H1 (cell line): ENCODE measurements around the gene ADM2.

Experiments used
- CHD2 ChIP-seq: IDR thresholded peaks from 2 replicates; pipeline ENCODE4 v1.6.1; 2012; ENCODE audit warnings: low read length, improper control_type of control experiment
- EZH2 ChIP-seq: fragments of 200-600 bp; sonication (generic); IDR thresholded peaks from 2 replicates; pipeline ENCODE4 v1.7.1; 2012; ENCODE audit warnings: low read depth, mild to moderate bottlenecking, moderate library complexity, low read length, inconsistent platforms; ENCODE audit not compliant: severe bottlenecking
- HDAC2 ChIP-seq, 2 experiments: fragments of 300-600 bp in 1 of 2; sonication (generic) in 1 of 2; IDR thresholded peaks; 2 replicates each; pipeline ENCODE4 v1.6.1; 2011 to 2012; ENCODE audit warnings: low read depth in 2 of 2, low read length in 2 of 2, mild to moderate bottlenecking in 2 of 2, moderate library complexity in 2 of 2, borderline replicate concordance in 1 of 2, inconsistent platforms in 1 of 2
- JUND ChIP-seq: IDR thresholded peaks from 2 replicates; pipeline ENCODE4 v1.6.1; 2011; ENCODE audit warnings: mild to moderate bottlenecking, improper control_type of control experiment, low read length
- PHF8 ChIP-seq: fragments of 200-600 bp; sonication (generic); conservative IDR thresholded peaks from 2 replicates; pipeline ENCODE4 v1.7.1; 2012; ENCODE audit warnings: low read depth, mild to moderate bottlenecking, inconsistent platforms, low read length, moderate library complexity
- RBBP5 ChIP-seq: IDR thresholded peaks from 2 replicates; pipeline ENCODE4 v1.7.1; 2012; ENCODE audit warnings: low read depth, mild to moderate bottlenecking, inconsistent platforms, low read length, moderate library complexity, borderline replicate concordance
- RFX5 ChIP-seq: IDR thresholded peaks from 2 replicates; pipeline ENCODE4 v1.6.1; 2011; ENCODE audit warnings: low read depth, low read length, improper control_type of control experiment, borderline replicate concordance
- SUZ12 ChIP-seq: fragments of 200-600 bp; sonication (generic); IDR thresholded peaks from 2 replicates; pipeline ENCODE4 v1.6.1; 2012; ENCODE audit warnings: mild to moderate bottlenecking, inconsistent platforms, low read length, moderate library complexity, mixed read lengths
- TAF1 ChIP-seq: IDR thresholded peaks from 2 replicates; pipeline ENCODE4 v1.6.1; 2011; ENCODE audit warnings: mild to moderate bottlenecking, low read depth, low read length
- TF ChIP-seq, protein P1 (sequence below), 3 experiments: IDR thresholded peaks; 1 replicate in 2 of 3; 2 replicates in 1 of 3; pipeline versions ENCODE4 v1.5.1 to v1.6.1; 2011; ENCODE audit warnings: low read length in 3 of 3, mild to moderate bottlenecking in 3 of 3, inconsistent platforms in 2 of 3, low read depth in 1 of 3, moderate library complexity in 1 of 3; ENCODE audit not compliant: insufficient read depth in 1 of 3; ENCODE audit errors: control extremely low read depth in 1 of 3
- TF ChIP-seq, protein P2 (sequence below): IDR thresholded peaks from 2 replicates; pipeline ENCODE4 v1.6.1; 2011; ENCODE audit warnings: low read depth, mild to moderate bottlenecking, low read length; ENCODE audit not compliant: insufficient read depth
- TF ChIP-seq, protein P3 (sequence below): IDR thresholded peaks from 2 replicates; pipeline ENCODE4 v1.6.1; 2011; ENCODE audit warnings: low read length, improper control_type of control experiment
- TF ChIP-seq, protein P4 (sequence below): IDR thresholded peaks from 2 replicates; pipeline ENCODE4 v1.6.1; 2012; ENCODE audit warnings: inconsistent platforms

- TF ChIP-seq, protein P1, sequence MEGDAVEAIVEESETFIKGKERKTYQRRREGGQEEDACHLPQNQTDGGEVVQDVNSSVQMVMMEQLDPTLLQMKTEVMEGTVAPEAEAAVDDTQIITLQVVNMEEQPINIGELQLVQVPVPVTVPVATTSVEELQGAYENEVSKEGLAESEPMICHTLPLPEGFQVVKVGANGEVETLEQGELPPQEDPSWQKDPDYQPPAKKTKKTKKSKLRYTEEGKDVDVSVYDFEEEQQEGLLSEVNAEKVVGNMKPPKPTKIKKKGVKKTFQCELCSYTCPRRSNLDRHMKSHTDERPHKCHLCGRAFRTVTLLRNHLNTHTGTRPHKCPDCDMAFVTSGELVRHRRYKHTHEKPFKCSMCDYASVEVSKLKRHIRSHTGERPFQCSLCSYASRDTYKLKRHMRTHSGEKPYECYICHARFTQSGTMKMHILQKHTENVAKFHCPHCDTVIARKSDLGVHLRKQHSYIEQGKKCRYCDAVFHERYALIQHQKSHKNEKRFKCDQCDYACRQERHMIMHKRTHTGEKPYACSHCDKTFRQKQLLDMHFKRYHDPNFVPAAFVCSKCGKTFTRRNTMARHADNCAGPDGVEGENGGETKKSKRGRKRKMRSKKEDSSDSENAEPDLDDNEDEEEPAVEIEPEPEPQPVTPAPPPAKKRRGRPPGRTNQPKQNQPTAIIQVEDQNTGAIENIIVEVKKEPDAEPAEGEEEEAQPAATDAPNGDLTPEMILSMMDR (IDR thresholded peaks at IDR 0.05; ENCODE audit: control extremely low read depth in 1 of 3, insufficient read depth in 1 of 3, low read depth in 1 of 3, low read length in 3 of 3) = no peak
- no peak for TF ChIP-seq RFX5
- TF ChIP-seq CHD2 = no peak
- TF ChIP-seq, protein P2, sequence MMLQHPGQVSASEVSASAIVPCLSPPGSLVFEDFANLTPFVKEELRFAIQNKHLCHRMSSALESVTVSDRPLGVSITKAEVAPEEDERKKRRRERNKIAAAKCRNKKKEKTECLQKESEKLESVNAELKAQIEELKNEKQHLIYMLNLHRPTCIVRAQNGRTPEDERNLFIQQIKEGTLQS = no peak
- TF ChIP-seq JUND = no peak
- TF ChIP-seq PHF8 = no peak
- no peak for TF ChIP-seq HDAC2 (IDR thresholded peaks at IDR 0.05; ENCODE audit: borderline replicate concordance in 1 of 2, low read depth in 2 of 2, low read length in 2 of 2)
- TF ChIP-seq, protein P3, sequence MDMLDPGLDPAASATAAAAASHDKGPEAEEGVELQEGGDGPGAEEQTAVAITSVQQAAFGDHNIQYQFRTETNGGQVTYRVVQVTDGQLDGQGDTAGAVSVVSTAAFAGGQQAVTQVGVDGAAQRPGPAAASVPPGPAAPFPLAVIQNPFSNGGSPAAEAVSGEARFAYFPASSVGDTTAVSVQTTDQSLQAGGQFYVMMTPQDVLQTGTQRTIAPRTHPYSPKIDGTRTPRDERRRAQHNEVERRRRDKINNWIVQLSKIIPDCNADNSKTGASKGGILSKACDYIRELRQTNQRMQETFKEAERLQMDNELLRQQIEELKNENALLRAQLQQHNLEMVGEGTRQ = no peak
- no peak for TF ChIP-seq SUZ12
- no peak for TF ChIP-seq TAF1
- TF ChIP-seq RBBP5 = no peak
- no peak for TF ChIP-seq EZH2
- TF ChIP-seq, protein P4, sequence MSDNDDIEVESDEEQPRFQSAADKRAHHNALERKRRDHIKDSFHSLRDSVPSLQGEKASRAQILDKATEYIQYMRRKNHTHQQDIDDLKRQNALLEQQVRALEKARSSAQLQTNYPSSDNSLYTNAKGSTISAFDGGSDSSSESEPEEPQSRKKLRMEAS = no peak
Observed at GRCh38 chr22:50505776-50506610, 24.6 kb downstream of the ADM2 start.
